Peyer's patch (tissue), 4 donors: ENCODE data around the gene ARFIP2. TPM values are rescaled to one million over a fixed set of nuclear protein-coding genes. Genes with fewer than 3 reads are reported as not detected.

Experiments
- DNase-seq, 3 donors: peaks; one replicate each; pipeline ENCODE4 v3.0.0-alpha.2; 2017 to 2019
- H3K27ac ChIP-seq, 4 donors: fragments of 200-600 bp; sonication (generic); one replicate each; pipeline ENCODE4 v1.5.1; 2016 to 2019
- H3K27me3 ChIP-seq, 2 donors: fragments of 200-600 bp; sonication (generic); one replicate each; pipeline ENCODE4 v1.5.1; 2019
- H3K36me3 ChIP-seq, 3 donors: fragments of 200-600 bp; sonication (generic); one replicate each; pipeline ENCODE4 v1.5.1; 2016 to 2019
- H3K4me1 ChIP-seq, 4 donors: fragments of 200-600 bp; sonication (generic); one replicate each; pipeline ENCODE4 v1.5.1; 2016 to 2019
- H3K4me3 ChIP-seq, 4 donors: fragments of 200-600 bp; sonication (generic); 1 replicate in 3 of 4; 2 replicates in 1 of 4; pipeline ENCODE4 v1.5.1; 2016 to 2019; ENCODE audit warnings: mild to moderate bottlenecking in 1 of 4
- H3K9me3 ChIP-seq, 4 donors: fragments of 200-600 bp; sonication (generic); one replicate each; pipeline ENCODE4 v1.5.1; 2016 to 2019; ENCODE audit warnings: mild to moderate bottlenecking in 1 of 4
- CTCF ChIP-seq, 6 experiments: fragments of 450-650 bp in 4 of 6; fragments of 200-600 bp in 2 of 6; sonication (generic) in 1 of 6; IDR thresholded peaks; one replicate each; pipeline ENCODE4 v1.5.1; 2017 to 2019; ENCODE audit warnings: antibody characterized with exemption in 6 of 6, mild to moderate bottlenecking in 3 of 6, moderate library complexity in 1 of 6
- POLR2A ChIP-seq, 2 donors: fragments of 450-650 bp; IDR thresholded peaks; one replicate each; pipeline ENCODE4 v1.5.1; 2017; ENCODE audit warnings: antibody characterized with exemption in 2 of 2, mild to moderate bottlenecking in 2 of 2, moderate library complexity in 2 of 2
- total RNA-seq, 4 donors: library from RNA; depleted of rRNA; stranded (reverse); fragments of >200 nt; gene quantifications; one replicate each; pipeline ENCODE4 v1.1.0, GENCODE V29; 2016

ARFIP2 gene
- total RNA-seq, 4 donors from 2014 or later: 104 to 140 (median 133) TPM

- peaks cover 0 to 6% (median 2%) of the 10 kb centered on the region in 4 donors for H3K4me1 ChIP-seq
- no peaks in the 10 kb centered on the region for H3K27me3 ChIP-seq
- no peak overlapping the region for H3K27ac ChIP-seq
- H3K4me3 ChIP-seq: no peak overlapping the region
- TF ChIP-seq CTCF (IDR thresholded peaks at IDR 0.05) (no peak), POLR2A (IDR thresholded peaks at IDR 0.05) (no peak)
- no peak for DNase-seq
- no peaks in the 10 kb centered on the region for H3K36me3 ChIP-seq
- H3K9me3 ChIP-seq: no peaks in the 10 kb centered on the region
These were observed 38.7 kb downstream of the ARFIP2 start for GRCh38 chr11:6442441-6442840.

GRCh38 chr11:6440906-6441358 lies 40.2 kb downstream of the ARFIP2 start, which contains the start of gene HPX:
Gene HPX (minus strand): TSS chr11:6440987. CDS start chr11:6440963, 24 bp downstream.
- H3K27me3 ChIP-seq: no peaks in the 10 kb centered on the region
- peak within 1 kb of the TSS in 1 of 4 donors; percentile 11 for H3K4me3 ChIP-seq
- no peaks in the 10 kb centered on the region for H3K36me3 ChIP-seq
- no peak within 1 kb of the TSS for H3K27ac ChIP-seq
- TF ChIP-seq POLR2A (IDR thresholded peaks at IDR 0.05): no peak
- TF ChIP-seq CTCF (IDR thresholded peaks at IDR 0.05): no peak
- peaks cover 0 to 6% (median 2%) of the 10 kb centered on the region in 4 donors for H3K4me1 ChIP-seq
- no peak for DNase-seq
- H3K9me3 ChIP-seq: no peaks in the 10 kb centered on the region

GRCh38 chr11:6438979-6439571 lies 42.1 kb downstream of the ARFIP2 start:
- H3K36me3 ChIP-seq: no peaks in the 10 kb centered on the region
- no peaks in the 10 kb centered on the region for H3K9me3 ChIP-seq
- peak in 2 of 3 donors; percentile 22 to 79 for DNase-seq
- H3K27me3 ChIP-seq: no peaks in the 10 kb centered on the region
- H3K4me1 ChIP-seq: peaks cover 0 to 6% (median 2%) of the 10 kb centered on the region in 4 donors
- no peak overlapping the region for H3K4me3 ChIP-seq
- H3K27ac ChIP-seq: no peak overlapping the region
- TF ChIP-seq CTCF (IDR thresholded peaks at IDR 0.05) (peak in 5 of 6 experiments; percentile 22 to 82 (median 77)), POLR2A (IDR thresholded peaks at IDR 0.05) (no peak)

- peaks cover 0 to 6% (median 0%) of the 10 kb centered on the region in 4 donors for H3K4me1 ChIP-seq
- H3K27ac ChIP-seq: no peak overlapping the region
- no peaks in the 10 kb centered on the region for H3K36me3 ChIP-seq
- H3K4me3 ChIP-seq: no peak overlapping the region
- DNase-seq: no peak
- H3K9me3 ChIP-seq: no peaks in the 10 kb centered on the region
- TF ChIP-seq POLR2A (IDR thresholded peaks at IDR 0.05): no peak
- TF ChIP-seq CTCF (IDR thresholded peaks at IDR 0.05): no peak
- no peaks in the 10 kb centered on the region for H3K27me3 ChIP-seq
These were observed 43.1 kb downstream of the ARFIP2 start for GRCh38 chr11:6437993-6438392.

- DNase-seq: no peak
- TF ChIP-seq POLR2A (IDR thresholded peaks at IDR 0.05): no peak
- TF ChIP-seq CTCF (IDR thresholded peaks at IDR 0.05): no peak
- Histone ChIP-seq H3K27ac (no peak overlapping the region), H3K27me3 (no peaks in the 10 kb centered on the region), H3K9me3 (no peaks in the 10 kb centered on the region), H3K4me1 (peaks cover 0 to 6% (median 0%) of the 10 kb centered on the region in 4 donors), H3K4me3 (no peak overlapping the region), H3K36me3 (no peaks in the 10 kb centered on the region)
These were observed 43.7 kb downstream of the ARFIP2 start for GRCh38 chr11:6437423-6437822.
